Mammary epithelial cell (primary cell): ENCODE measurements around the gene CORO2A.

Experiments used
- CTCF ChIP-seq, 2 donors: IDR thresholded peaks in 1 of 2; conservative IDR thresholded peaks in 1 of 2; 2 replicates each; pipeline ENCODE4 v1.5.1; 2011 to 2012; ENCODE audit warnings: inconsistent platforms in 2 of 2, low read length in 2 of 2, mild to moderate bottlenecking in 2 of 2, control low read depth in 1 of 2, low read depth in 1 of 2; ENCODE audit not compliant: insufficient read depth in 1 of 2; ENCODE audit errors: extremely low read depth in 1 of 2
- EZH2 ChIP-seq: IDR thresholded peaks from 2 replicates; pipeline ENCODE4 v1.6.1; 2012; ENCODE audit warnings: low read length, inconsistent platforms, borderline replicate concordance

GRCh38 chr9:98191181-98191608, 1.2 kb downstream of the CORO2A start:
- TF ChIP-seq EZH2 (no peak), CTCF (conservative IDR thresholded peaks at IDR 0.05 in 1 of 2, IDR thresholded peaks at IDR 0.05 in 1 of 2; ENCODE audit: extremely low read depth in 1 of 2, insufficient read depth in 1 of 2, low read depth in 1 of 2, low read length in 2 of 2) (no peak)
